Mesenchymal stem cell (in vitro differentiated cells and primary cell): ENCODE measurements around the gene LRRTM4.

Experiments used
- DNase-seq: peaks from one replicate; pipeline ENCODE4 v3.0.0-alpha.2; 2013
- H2AFZ ChIP-seq: one replicate; pipeline ENCODE4 v1.6.1; 2013; ENCODE audit warnings: low read depth, mild to moderate bottlenecking, control low read depth, inconsistent platforms, low read length, moderate library complexity
- H2AK5ac ChIP-seq: 2 replicates; pipeline ENCODE4 v1.6.1; 2013; ENCODE audit warnings: low read length, moderate library complexity, mild to moderate bottlenecking, inconsistent platforms; ENCODE audit not compliant: severe bottlenecking
- H2BK120ac ChIP-seq: one replicate; pipeline ENCODE4 v1.6.1; 2013; ENCODE audit warnings: low read depth, mild to moderate bottlenecking, inconsistent platforms, low read length, moderate library complexity
- H2BK12ac ChIP-seq, 2 experiments: one replicate each; pipeline ENCODE4 v1.6.1; 2013; ENCODE audit warnings: inconsistent platforms in 2 of 2, low read length in 2 of 2, mild to moderate bottlenecking in 2 of 2, moderate library complexity in 2 of 2, control low read depth in 1 of 2
- H2BK15ac ChIP-seq: one replicate; pipeline ENCODE4 v1.6.1; 2013; ENCODE audit warnings: mild to moderate bottlenecking, low read depth, inconsistent platforms; ENCODE audit not compliant: poor library complexity, severe bottlenecking
- H2BK5ac ChIP-seq: 2 replicates; pipeline ENCODE4 v1.6.1; 2013; ENCODE audit warnings: low read depth, mild to moderate bottlenecking, low read length, control low read depth, inconsistent platforms; ENCODE audit not compliant: poor library complexity, severe bottlenecking
- H3K14ac ChIP-seq, 2 experiments: one replicate each; pipeline ENCODE4 v1.6.1; 2013; ENCODE audit warnings: inconsistent platforms in 2 of 2, low read length in 2 of 2, control low read depth in 1 of 2, mild to moderate bottlenecking in 1 of 2, moderate library complexity in 1 of 2
- H3K18ac ChIP-seq, 2 experiments: one replicate each; pipeline ENCODE4 v1.6.1; 2013; ENCODE audit warnings: inconsistent platforms in 2 of 2, low read length in 2 of 2, control low read depth in 1 of 2, low read depth in 1 of 2, mild to moderate bottlenecking in 1 of 2
- H3K23ac ChIP-seq, 2 experiments: one replicate each; pipeline ENCODE4 v1.6.1; 2013; ENCODE audit warnings: inconsistent platforms in 2 of 2, low read length in 2 of 2, mild to moderate bottlenecking in 2 of 2, moderate library complexity in 2 of 2, control low read depth in 1 of 2
- H3K27ac ChIP-seq: 2 replicates; pipeline ENCODE4 v1.5.1; 2013; ENCODE audit warnings: mild to moderate bottlenecking, moderate library complexity, low read length, control low read depth, inconsistent platforms; ENCODE audit not compliant: poor library complexity, severe bottlenecking
- H3K27me3 ChIP-seq, 2 experiments: 2 replicates each; pipeline versions ENCODE4 v1.6.1 to v1.7.0; 2013; ENCODE audit warnings: low read length in 2 of 2, mild to moderate bottlenecking in 2 of 2, moderate library complexity in 2 of 2, control low read depth in 1 of 2, inconsistent platforms in 1 of 2; ENCODE audit not compliant: control insufficient read depth in 1 of 2, insufficient read depth in 1 of 2
- H3K36me3 ChIP-seq, 2 experiments: 2 replicates each; pipeline versions ENCODE4 v1.6.1 to v1.7.0; 2013; ENCODE audit warnings: low read length in 2 of 2, control low read depth in 1 of 2, inconsistent platforms in 1 of 2, low read depth in 1 of 2, mild to moderate bottlenecking in 1 of 2; ENCODE audit not compliant: insufficient read depth in 2 of 2, control insufficient read depth in 1 of 2
- H3K4ac ChIP-seq, 2 experiments: one replicate each; pipeline ENCODE4 v1.6.1; 2013; ENCODE audit warnings: inconsistent platforms in 2 of 2, low read length in 2 of 2, mild to moderate bottlenecking in 2 of 2, moderate library complexity in 2 of 2, control low read depth in 1 of 2, low read depth in 1 of 2
- H3K4me1 ChIP-seq: 2 replicates; pipeline ENCODE4 v1.6.1; 2013; ENCODE audit warnings: low read depth, low read length, control low read depth; ENCODE audit not compliant: control insufficient read depth, insufficient read depth
- H3K4me2 ChIP-seq: 2 replicates; pipeline ENCODE4 v1.6.1; 2013; ENCODE audit warnings: low read length, mild to moderate bottlenecking, inconsistent platforms; ENCODE audit not compliant: poor library complexity, severe bottlenecking
- H3K4me3 ChIP-seq, 2 experiments: 2 replicates each; pipeline versions ENCODE4 v1.5.1 to v1.7.0; 2013; ENCODE audit warnings: low read length in 2 of 2, mild to moderate bottlenecking in 2 of 2, control low read depth in 1 of 2, low read depth in 1 of 2; ENCODE audit not compliant: insufficient read depth in 1 of 2
- H3K79me1 ChIP-seq: replicated peaks from 2 replicates; pipeline ENCODE4 v1.6.1; 2013; ENCODE audit warnings: mild to moderate bottlenecking, control low read depth, low read length, inconsistent platforms; ENCODE audit not compliant: poor library complexity, severe bottlenecking
- H3K9ac ChIP-seq: 2 replicates; pipeline ENCODE4 v1.7.0; 2013; ENCODE audit warnings: mild to moderate bottlenecking, low read length, moderate library complexity
- H3K9me3 ChIP-seq: 2 replicates; pipeline ENCODE4 v1.7.0; 2013; ENCODE audit warnings: mild to moderate bottlenecking, low read length; ENCODE audit not compliant: control insufficient read depth
- H4K8ac ChIP-seq: one replicate; pipeline ENCODE4 v1.6.1; 2013; ENCODE audit warnings: inconsistent platforms, mild to moderate bottlenecking, low read length, moderate library complexity
- H4K91ac ChIP-seq: one replicate; pipeline ENCODE4 v1.6.1; 2013; ENCODE audit warnings: mild to moderate bottlenecking, low read length, inconsistent platforms
- WGBS: methylation state at CpG from one replicate; pipeline ENCODE4 v1.1.7; 2013; ENCODE audit warnings: mixed read lengths; 5-methylcytosine and 5-hydroxymethylcytosine counted together

Gene LRRTM4

GRCh38 chr2:77104554-77104953, 417.6 kb downstream of the LRRTM4 start:
- Histone ChIP-seq H3K27me3 (no peaks in the 10 kb centered on the region), H3K9ac (no peak overlapping the region), H2BK15ac (no peak overlapping the region), H3K23ac (no peak overlapping the region), H3K36me3 (no peaks in the 10 kb centered on the region), H3K79me1 (no peaks in the 10 kb centered on the region), H2BK12ac (no peak overlapping the region), H2AK5ac (no peak overlapping the region), H2BK120ac (no peak overlapping the region), H4K8ac (no peak overlapping the region), H3K4me1 (no peaks in the 10 kb centered on the region), H2AFZ (no peak overlapping the region), H2BK5ac (no peak overlapping the region), H3K4ac (no peak overlapping the region), H3K4me3 (no peak overlapping the region), H4K91ac (no peak overlapping the region), H3K4me2 (no peak overlapping the region), H3K18ac (no peak overlapping the region), H3K9me3 (no peaks in the 10 kb centered on the region), H3K27ac (no peak overlapping the region), H3K14ac (no peak overlapping the region)
- 87% methylated on average over 6 of the region's 6 CpGs for WGBS
- no peak for DNase-seq

- Histone ChIP-seq H2BK5ac (no peak overlapping the region), H3K9me3 (no peaks in the 10 kb centered on the region), H2BK120ac (no peak overlapping the region), H3K27ac (no peak overlapping the region), H3K23ac (no peak overlapping the region), H2BK15ac (no peak overlapping the region), H3K27me3 (no peaks in the 10 kb centered on the region), H3K36me3 (no peaks in the 10 kb centered on the region), H3K79me1 (no peaks in the 10 kb centered on the region), H4K91ac (no peak overlapping the region), H3K18ac (no peak overlapping the region), H3K4me2 (no peak overlapping the region), H3K4ac (no peak overlapping the region), H2AFZ (no peak overlapping the region), H2BK12ac (no peak overlapping the region), H3K9ac (no peak overlapping the region), H3K4me1 (no peaks in the 10 kb centered on the region), H3K4me3 (no peak overlapping the region), H2AK5ac (no peak overlapping the region), H4K8ac (no peak overlapping the region), H3K14ac (no peak overlapping the region)
- WGBS: 100% methylated on average over 1 of the region's 2 CpGs
- no peak for DNase-seq
Measured at GRCh38 chr2:77102927-77103326, 419.2 kb downstream of the LRRTM4 start.

- H3K79me1 ChIP-seq: no peaks in the 10 kb centered on the region
- no peak overlapping the region for H3K27ac ChIP-seq
- no peak overlapping the region for H2BK120ac ChIP-seq
- no peak overlapping the region for H2AFZ ChIP-seq
- WGBS: 77% methylated on average over 8 of the region's 8 CpGs
- no peaks in the 10 kb centered on the region for H3K4me1 ChIP-seq
- no peak overlapping the region for H3K23ac ChIP-seq
- no peak overlapping the region for H3K4ac ChIP-seq
- no peak overlapping the region for H2AK5ac ChIP-seq
- H2BK15ac ChIP-seq: no peak overlapping the region
- H2BK5ac ChIP-seq: no peak overlapping the region
- no peaks in the 10 kb centered on the region for H3K36me3 ChIP-seq
- no peak overlapping the region for H3K9ac ChIP-seq
- no peak for DNase-seq
- H3K9me3 ChIP-seq: no peaks in the 10 kb centered on the region
- H4K91ac ChIP-seq: no peak overlapping the region
- H3K4me3 ChIP-seq: no peak overlapping the region
- H2BK12ac ChIP-seq: no peak overlapping the region
- H3K18ac ChIP-seq: peak overlapping the region in 1 of 2 experiments; percentile 11
- no peak overlapping the region for H3K4me2 ChIP-seq
- H4K8ac ChIP-seq: no peak overlapping the region
- H3K27me3 ChIP-seq: no peaks in the 10 kb centered on the region
- H3K14ac ChIP-seq: no peak overlapping the region
Measured at GRCh38 chr2:77101796-77102452, 420.3 kb downstream of the LRRTM4 start.

- Histone ChIP-seq H3K36me3 (no peaks in the 10 kb centered on the region), H3K27ac (no peak overlapping the region), H4K8ac (no peak overlapping the region), H3K9me3 (no peaks in the 10 kb centered on the region), H3K18ac (no peak overlapping the region), H3K4me1 (no peaks in the 10 kb centered on the region), H2BK12ac (no peak overlapping the region), H3K4me3 (no peak overlapping the region), H2AFZ (no peak overlapping the region), H3K4ac (no peak overlapping the region), H3K79me1 (no peaks in the 10 kb centered on the region), H3K9ac (no peak overlapping the region), H2BK15ac (no peak overlapping the region), H3K23ac (no peak overlapping the region), H2BK5ac (no peak overlapping the region), H4K91ac (no peak overlapping the region), H3K14ac (no peak overlapping the region), H3K4me2 (no peak overlapping the region), H2BK120ac (no peak overlapping the region), H2AK5ac (no peak overlapping the region), H3K27me3 (no peaks in the 10 kb centered on the region)
- DNase-seq: no peak
- WGBS: 96% methylated on average over 2 of the region's 2 CpGs
Measured at GRCh38 chr2:77099961-77100360, 422.2 kb downstream of the LRRTM4 start.
